Neural cell (in vitro differentiated cells): ENCODE measurements around the gene TRMO.

Experiments
- EP300 ChIP-seq: fragments of 450-650 bp; conservative IDR thresholded peaks from 2 replicates; pipeline ENCODE4 v1.6.1; 2014; ENCODE audit warnings: antibody characterized with exemption, mild to moderate bottlenecking, moderate library complexity; ENCODE audit not compliant: poor library complexity, severe bottlenecking
- TF ChIP-seq, protein P1 (sequence below): fragments of 450-650 bp; IDR thresholded peaks from 2 replicates; pipeline ENCODE4 v1.5.1; 2014; ENCODE audit warnings: antibody characterized with exemption, mild to moderate bottlenecking, moderate library complexity; ENCODE audit not compliant: poor library complexity, severe bottlenecking

DNA sequence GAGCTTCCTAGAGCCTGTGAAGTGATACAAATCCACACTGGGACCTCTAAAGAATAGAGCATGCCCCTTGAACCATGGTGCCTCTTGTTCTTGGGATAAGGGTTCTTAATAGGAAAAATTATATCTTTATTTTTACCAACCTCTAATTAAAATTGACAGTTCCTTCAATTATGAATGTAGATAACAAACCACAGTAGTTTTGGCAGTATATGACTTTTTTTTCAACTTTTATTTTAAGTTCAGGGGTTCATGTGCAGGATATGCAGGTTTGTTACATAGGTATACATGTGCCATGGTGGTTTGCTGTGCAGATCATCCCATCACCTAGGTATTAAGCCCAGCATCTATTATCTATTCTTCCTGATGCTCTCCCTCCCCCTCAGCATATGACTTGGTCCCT lies 14.7 kb upstream of the TRMO start:
- TF ChIP-seq, protein P1, sequence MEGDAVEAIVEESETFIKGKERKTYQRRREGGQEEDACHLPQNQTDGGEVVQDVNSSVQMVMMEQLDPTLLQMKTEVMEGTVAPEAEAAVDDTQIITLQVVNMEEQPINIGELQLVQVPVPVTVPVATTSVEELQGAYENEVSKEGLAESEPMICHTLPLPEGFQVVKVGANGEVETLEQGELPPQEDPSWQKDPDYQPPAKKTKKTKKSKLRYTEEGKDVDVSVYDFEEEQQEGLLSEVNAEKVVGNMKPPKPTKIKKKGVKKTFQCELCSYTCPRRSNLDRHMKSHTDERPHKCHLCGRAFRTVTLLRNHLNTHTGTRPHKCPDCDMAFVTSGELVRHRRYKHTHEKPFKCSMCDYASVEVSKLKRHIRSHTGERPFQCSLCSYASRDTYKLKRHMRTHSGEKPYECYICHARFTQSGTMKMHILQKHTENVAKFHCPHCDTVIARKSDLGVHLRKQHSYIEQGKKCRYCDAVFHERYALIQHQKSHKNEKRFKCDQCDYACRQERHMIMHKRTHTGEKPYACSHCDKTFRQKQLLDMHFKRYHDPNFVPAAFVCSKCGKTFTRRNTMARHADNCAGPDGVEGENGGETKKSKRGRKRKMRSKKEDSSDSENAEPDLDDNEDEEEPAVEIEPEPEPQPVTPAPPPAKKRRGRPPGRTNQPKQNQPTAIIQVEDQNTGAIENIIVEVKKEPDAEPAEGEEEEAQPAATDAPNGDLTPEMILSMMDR = no peak
- no peak for TF ChIP-seq EP300
